Smooth muscle cell (in vitro differentiated cells): ENCODE measurements around the gene TFPI. TPM values are rescaled to one million over a fixed set of nuclear protein-coding genes. Genes with fewer than 3 reads are reported as not detected.
"Not testable (repeated sequence)": the region's sequence is repeated elsewhere in the genome, so short reads cannot be mapped to it uniquely, and the experiment has no call there.

Experiments
- DNase-seq: peaks from one replicate; lab custom pipeline; 2025; ENCODE audit not compliant: unreplicated experiment; lab: John Stamatoyannopoulos, UW
- H2AFZ ChIP-seq: fragments of 200-600 bp; sonication (generic); 2 replicates; pipeline ENCODE4 v1.6.0; 2016; ENCODE audit warnings: antibody characterized with exemption, low read depth, mild to moderate bottlenecking
- H3F3A ChIP-seq: fragments of 200-600 bp; sonication (generic); 2 replicates; pipeline ENCODE4 v1.6.0; 2017; ENCODE audit warnings: antibody characterized with exemption, low read depth
- H3K27ac ChIP-seq: fragments of 200-600 bp; sonication (generic); 2 replicates; pipeline ENCODE4 v1.5.1; 2016; ENCODE audit warnings: low read depth, mild to moderate bottlenecking
- H3K27me3 ChIP-seq: fragments of 200-600 bp; sonication (generic); 2 replicates; pipeline ENCODE4 v1.6.1; 2016; ENCODE audit warnings: low read depth, mild to moderate bottlenecking
- H3K36me3 ChIP-seq: fragments of 200-600 bp; sonication (generic); 2 replicates; pipeline ENCODE4 v1.5.1; 2016; ENCODE audit warnings: low read depth
- H3K4me1 ChIP-seq: fragments of 200-600 bp; sonication (generic); 2 replicates; pipeline ENCODE4 v1.5.1; 2016; ENCODE audit warnings: low read depth
- H3K4me2 ChIP-seq: fragments of 200-600 bp; sonication (generic); 2 replicates; pipeline ENCODE4 v1.6.0; 2016; ENCODE audit warnings: mild to moderate bottlenecking
- H3K4me3 ChIP-seq: fragments of 200-600 bp; sonication (generic); 2 replicates; pipeline ENCODE4 v1.5.1; 2016; ENCODE audit warnings: mild to moderate bottlenecking
- H3K79me2 ChIP-seq: fragments of 200-600 bp; sonication (generic); 2 replicates; pipeline ENCODE4 v1.6.0; 2016; ENCODE audit warnings: low read depth, mild to moderate bottlenecking
- H3K9ac ChIP-seq: fragments of 200-600 bp; sonication (generic); 2 replicates; pipeline ENCODE4 v1.6.0; 2016; ENCODE audit warnings: low read depth
- H3K9me3 ChIP-seq: fragments of 200-600 bp; sonication (generic); replicated peaks from 2 replicates; pipeline ENCODE4 v1.5.1; 2016; ENCODE audit warnings: low read depth
- H4K20me1 ChIP-seq: fragments of 200-600 bp; sonication (generic); 2 replicates; pipeline ENCODE4 v1.6.0; 2016; ENCODE audit warnings: low read depth
- CTCF ChIP-seq: fragments of 200-600 bp; sonication (generic); IDR thresholded peaks from 2 replicates; pipeline ENCODE4 v1.5.1; 2017; ENCODE audit warnings: borderline replicate concordance, mild to moderate bottlenecking, antibody characterized with exemption; ENCODE audit not compliant: insufficient read depth, poor library complexity, severe bottlenecking
- WGBS: methylation state at CpG from one replicate; pipeline ENCODE4 v1.1.7; 2016; ENCODE audit warnings: low lambda C conversion rate; 5-methylcytosine and 5-hydroxymethylcytosine counted together
- polyA plus RNA-seq: library from polyadenylated mRNA; unstranded; fragments of >200 nt; fragmentation: Nextera tagmentation; extraction: Ambion mirVana; gene quantifications from 2 replicates; pipeline ENCODE4 v1.2.1, GENCODE V29; 2016
- total RNA-seq: library from RNA; depleted of rRNA; stranded (reverse); fragments of >200 nt; gene quantifications from 2 replicates; pipeline ENCODE4 v1.2.3, GENCODE V29; 2014

The TFPI gene
- total and polyA plus RNA-seq, 2 experiments from 2014 or later, result 169 to 194 TPM

GRCh38 chr2:187574969-187575750 lies 20.9 kb upstream of the TFPI start:
- H3K4me1 ChIP-seq, result peaks cover 33% of the 10 kb centered on the region
- peak overlapping the region; percentile 77 for H3K27ac ChIP-seq
- H3K9me3 ChIP-seq, result no peaks in the 10 kb centered on the region
- H3K27me3 ChIP-seq, result no peaks in the 10 kb centered on the region
- peak overlapping the region; percentile 42 for H3K9ac ChIP-seq
- H3K4me2 ChIP-seq, result peak overlapping the region; percentile 77
- TF ChIP-seq CTCF, result no peak
- H3K36me3 ChIP-seq, result no peaks in the 10 kb centered on the region
- peak overlapping the region; percentile 88 for H2AFZ ChIP-seq
- peak overlapping the region; percentile 28 for H3K4me3 ChIP-seq
- H3K79me2 ChIP-seq, result no peaks in the 10 kb centered on the region
- H3F3A ChIP-seq, result peaks cover 8% of the 10 kb centered on the region
- H4K20me1 ChIP-seq, result no peaks in the 10 kb centered on the region
- no peak for DNase-seq
- 28% methylated on average over 3 of the region's 3 CpGs for WGBS

- Histone ChIP-seq H3K9me3 (no peaks in the 10 kb centered on the region), H4K20me1 (no peaks in the 10 kb centered on the region), H2AFZ (no peak overlapping the region), H3F3A (peaks cover 8% of the 10 kb centered on the region), H3K4me2 (no peak overlapping the region), H3K9ac (no peak overlapping the region), H3K36me3 (no peaks in the 10 kb centered on the region), H3K79me2 (no peaks in the 10 kb centered on the region), H3K27me3 (no peaks in the 10 kb centered on the region), H3K4me3 (no peak overlapping the region), H3K4me1 (peaks cover 30% of the 10 kb centered on the region), H3K27ac (no peak overlapping the region)
- no peak for TF ChIP-seq CTCF
- no peak for DNase-seq
- 98% methylated on average over 2 of the region's 2 CpGs for WGBS
These were observed 19.5 kb upstream of the TFPI start for GRCh38 chr2:187573722-187574121.

GRCh38 chr2:187571996-187572395 lies 17.8 kb upstream of the TFPI start:
- not testable (repeated sequence) for H2AFZ ChIP-seq, H4K20me1 ChIP-seq, DNase-seq, H3F3A ChIP-seq, H3K4me2 ChIP-seq, H3K27me3 ChIP-seq, H3K27ac ChIP-seq, H3K36me3 ChIP-seq, H3K4me3 ChIP-seq, H3K79me2 ChIP-seq, H3K9me3 ChIP-seq, H3K9ac ChIP-seq
- WGBS, result 97% methylated on average over 5 of the region's 5 CpGs
- H3K4me1 ChIP-seq, result peaks cover 27% of the 10 kb centered on the region

- TF ChIP-seq CTCF, result no peak
- H3K27ac ChIP-seq, result no peak overlapping the region
- H3K4me1 ChIP-seq, result peaks cover 3% of the 10 kb centered on the region
- no peaks in the 10 kb centered on the region for H4K20me1 ChIP-seq
- no peak for DNase-seq
- no peak overlapping the region for H3K4me3 ChIP-seq
- H3K27me3 ChIP-seq, result peaks cover 10% of the 10 kb centered on the region
- no peak overlapping the region for H3K4me2 ChIP-seq
- H3F3A ChIP-seq, result no peaks in the 10 kb centered on the region
- H3K36me3 ChIP-seq, result no peaks in the 10 kb centered on the region
- no peaks in the 10 kb centered on the region for H3K79me2 ChIP-seq
- H2AFZ ChIP-seq, result no peak overlapping the region
- no peaks in the 10 kb centered on the region for H3K9me3 ChIP-seq
- no peak overlapping the region for H3K9ac ChIP-seq
These were observed 15.3 kb upstream of the TFPI start for GRCh38 chr2:187569571-187569970.
